BE2C (cell line): Measurements from ENCODE around the gene RAI1.

Experiments used
- DNase-seq: peaks from one replicate; pipeline ENCODE4 v3.0.0-alpha.2; 2020
- H3K27me3 ChIP-seq: fragments of 250-450 bp; sonication (Bioruptor Pico); 2 replicates; pipeline ENCODE4 v1.5.1; 2020; ENCODE audit warnings: mild to moderate bottlenecking
- H3K36me3 ChIP-seq: fragments of 250-450 bp; sonication (Bioruptor Pico); 2 replicates; pipeline ENCODE4 v1.5.1; 2020; ENCODE audit warnings: mild to moderate bottlenecking
- H3K4me1 ChIP-seq: fragments of 250-450 bp; sonication (Bioruptor Pico); 2 replicates; pipeline ENCODE4 v1.5.1; 2020
- H3K4me3 ChIP-seq: 2 replicates; pipeline ENCODE4 v1.5.1; 2011; ENCODE audit warnings: low read depth, low read length
- H3K9me3 ChIP-seq: fragments of 250-450 bp; sonication (Bioruptor Pico); 2 replicates; pipeline ENCODE4 v1.5.1; 2020
- CTCF ChIP-seq: IDR thresholded peaks from 2 replicates; pipeline ENCODE4 v1.5.1; 2012; ENCODE audit warnings: mild to moderate bottlenecking, low read depth, low read length

The RAI1 gene

DNA sequence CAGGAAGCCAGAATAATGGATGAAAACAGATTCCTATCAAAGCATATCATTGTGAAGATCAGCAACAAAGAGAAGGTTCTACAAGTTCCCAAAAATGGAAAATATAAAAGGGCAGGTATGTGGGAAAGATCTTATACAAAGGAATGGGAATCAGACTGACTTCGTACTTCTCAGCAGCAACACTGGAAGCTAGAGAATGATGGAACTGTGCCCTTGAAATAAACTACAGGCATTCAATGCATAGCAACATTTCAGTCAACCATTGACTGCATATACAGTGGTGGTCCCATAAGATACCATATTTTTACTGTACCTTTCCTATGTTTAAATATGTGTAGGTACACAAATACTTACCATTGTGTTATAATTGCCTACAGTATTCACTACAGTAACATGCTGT lies 30.3 kb upstream of the RAI1 start:
- DNase-seq = no peak

DNA sequence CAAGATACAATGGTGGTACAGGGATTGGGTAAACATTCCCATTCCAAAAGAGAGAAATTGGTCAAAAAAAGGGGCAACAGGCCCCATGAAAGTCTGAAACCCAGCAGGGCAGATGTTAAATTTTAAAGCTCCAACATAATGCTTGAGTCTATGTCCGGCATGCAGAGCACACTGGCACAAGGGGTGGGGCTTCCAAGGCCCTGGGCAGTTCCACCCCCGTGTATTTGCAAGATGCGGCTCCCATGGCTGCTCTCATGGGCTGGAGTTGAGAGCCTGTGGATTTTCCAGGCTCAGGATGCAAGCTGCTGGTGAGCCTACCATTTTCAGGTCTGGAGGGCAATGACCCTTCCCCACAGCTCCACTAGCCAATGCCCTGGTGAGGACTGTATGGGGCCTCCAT lies 27.9 kb upstream of the RAI1 start:
- H3K27me3 ChIP-seq = no peaks in the 10 kb centered on the region
- H3K4me3 ChIP-seq = no peak overlapping the region
- H3K9me3 ChIP-seq = no peaks in the 10 kb centered on the region
- DNase-seq = no peak
- no peaks in the 10 kb centered on the region for H3K4me1 ChIP-seq
- TF ChIP-seq CTCF = no peak
- no peaks in the 10 kb centered on the region for H3K36me3 ChIP-seq

More for the DNA sequence above, 30.3 kb upstream of the RAI1 start:
- Histone ChIP-seq H3K9me3 (no peaks in the 10 kb centered on the region), H3K36me3 (no peaks in the 10 kb centered on the region), H3K4me3 (no peak overlapping the region), H3K4me1 (no peaks in the 10 kb centered on the region), H3K27me3 (no peaks in the 10 kb centered on the region)
- no peak for TF ChIP-seq CTCF

- no peak overlapping the region for H3K4me3 ChIP-seq
- DNase-seq = no peak
- H3K9me3 ChIP-seq = no peaks in the 10 kb centered on the region
- H3K4me1 ChIP-seq = peaks cover 3% of the 10 kb centered on the region; the same call in 1 of the 2 replicates
- H3K36me3 ChIP-seq = no peaks in the 10 kb centered on the region
- H3K27me3 ChIP-seq = no peaks in the 10 kb centered on the region
- TF ChIP-seq CTCF = no peak
Observed at GRCh38 chr17:17659340-17659739, 21.9 kb upstream of the RAI1 start.

GRCh38 chr17:17661134-17661533 lies 20.1 kb upstream of the RAI1 start:
- H3K4me1 ChIP-seq = peaks cover 3% of the 10 kb centered on the region; the same call in 1 of the 2 replicates
- DNase-seq = no peak
- no peak for TF ChIP-seq CTCF
- H3K27me3 ChIP-seq = no peaks in the 10 kb centered on the region
- no peaks in the 10 kb centered on the region for H3K9me3 ChIP-seq
- no peak overlapping the region for H3K4me3 ChIP-seq
- no peaks in the 10 kb centered on the region for H3K36me3 ChIP-seq

DNA sequence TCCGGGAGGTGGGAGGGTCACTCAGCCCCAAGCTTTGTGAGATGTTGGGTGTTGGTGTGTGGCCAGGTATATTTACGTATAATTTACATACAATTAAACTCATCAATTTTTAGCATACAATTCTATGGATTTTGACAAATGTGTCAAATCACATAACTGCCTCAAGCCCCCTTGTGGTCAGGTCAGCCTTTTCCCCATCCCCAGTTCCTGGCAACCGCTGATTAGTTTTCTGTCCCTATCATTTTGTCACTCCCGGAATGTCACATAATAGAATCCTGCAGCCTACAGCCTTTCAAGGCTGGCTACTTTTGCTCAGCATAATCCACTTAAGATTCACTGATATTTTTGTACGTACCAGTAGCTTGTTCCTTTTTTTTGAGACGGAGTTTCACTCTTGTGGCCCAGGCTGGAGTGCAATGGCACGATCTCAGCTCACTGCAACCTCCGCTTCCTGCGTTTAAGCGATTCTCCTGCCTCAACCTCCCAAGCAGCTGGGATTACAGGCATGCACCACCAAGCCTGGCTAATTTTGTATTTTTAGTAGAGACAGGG lies 19.3 kb upstream of the RAI1 start:
- Histone ChIP-seq H3K4me3 (no peak overlapping the region), H3K27me3 (no peaks in the 10 kb centered on the region), H3K9me3 (no peaks in the 10 kb centered on the region), H3K4me1 (peaks cover 3% of the 10 kb centered on the region; the same call in 1 of the 2 replicates), H3K36me3 (no peaks in the 10 kb centered on the region)
- peak; percentile 12 for DNase-seq
- TF ChIP-seq CTCF = peak; percentile 39

DNA sequence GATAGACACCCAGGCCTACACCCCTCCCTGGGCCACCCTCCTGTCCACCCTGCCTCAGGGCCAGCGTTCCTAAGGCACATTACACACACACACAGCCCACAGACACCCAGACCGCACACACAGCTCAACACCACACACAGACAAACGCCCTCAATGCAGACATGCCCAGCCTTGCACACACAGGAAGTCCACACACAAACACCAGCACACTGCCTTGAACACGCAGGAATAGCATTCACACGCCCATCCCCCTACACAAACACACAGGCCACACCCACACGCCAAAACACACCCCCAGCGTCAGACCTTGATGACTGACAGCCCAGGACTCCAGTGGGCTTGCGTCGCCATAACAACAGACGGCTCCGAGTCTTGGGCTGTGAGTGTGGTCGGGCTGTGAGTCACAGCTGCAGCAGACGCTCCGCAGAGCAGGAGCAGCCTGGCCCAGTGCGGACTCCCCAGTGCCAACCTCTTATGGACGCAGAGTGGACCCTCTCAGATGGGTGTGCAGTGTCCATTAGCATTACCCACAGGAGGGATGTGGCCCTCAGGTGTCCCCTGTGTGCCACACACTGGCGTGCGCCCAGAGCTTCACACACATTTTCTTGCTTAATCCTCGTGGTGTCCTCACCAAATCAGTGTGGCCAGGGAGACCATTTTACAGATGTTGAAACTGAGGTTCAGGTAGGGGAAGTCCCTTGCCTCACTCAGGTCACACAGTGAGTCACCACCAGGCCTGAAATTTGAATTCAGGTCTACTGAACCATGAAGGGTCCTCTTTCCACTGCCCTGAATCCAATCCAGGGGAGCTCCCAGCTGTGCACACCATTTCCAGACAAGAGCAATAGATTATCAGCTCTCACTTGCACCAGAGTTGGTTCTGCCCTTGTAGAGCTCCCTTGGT lies 17.8 kb upstream of the RAI1 start:
- H3K4me3 ChIP-seq = no peak overlapping the region
- no peaks in the 10 kb centered on the region for H3K9me3 ChIP-seq
- TF ChIP-seq CTCF = no peak
- DNase-seq = peak; percentile 85
- H3K4me1 ChIP-seq = peaks cover 3% of the 10 kb centered on the region; the same call in 1 of the 2 replicates
- H3K27me3 ChIP-seq = no peaks in the 10 kb centered on the region
- no peaks in the 10 kb centered on the region for H3K36me3 ChIP-seq
